ENCODE measurements around the gene FAM234B.

The FAM234B gene

DNA sequence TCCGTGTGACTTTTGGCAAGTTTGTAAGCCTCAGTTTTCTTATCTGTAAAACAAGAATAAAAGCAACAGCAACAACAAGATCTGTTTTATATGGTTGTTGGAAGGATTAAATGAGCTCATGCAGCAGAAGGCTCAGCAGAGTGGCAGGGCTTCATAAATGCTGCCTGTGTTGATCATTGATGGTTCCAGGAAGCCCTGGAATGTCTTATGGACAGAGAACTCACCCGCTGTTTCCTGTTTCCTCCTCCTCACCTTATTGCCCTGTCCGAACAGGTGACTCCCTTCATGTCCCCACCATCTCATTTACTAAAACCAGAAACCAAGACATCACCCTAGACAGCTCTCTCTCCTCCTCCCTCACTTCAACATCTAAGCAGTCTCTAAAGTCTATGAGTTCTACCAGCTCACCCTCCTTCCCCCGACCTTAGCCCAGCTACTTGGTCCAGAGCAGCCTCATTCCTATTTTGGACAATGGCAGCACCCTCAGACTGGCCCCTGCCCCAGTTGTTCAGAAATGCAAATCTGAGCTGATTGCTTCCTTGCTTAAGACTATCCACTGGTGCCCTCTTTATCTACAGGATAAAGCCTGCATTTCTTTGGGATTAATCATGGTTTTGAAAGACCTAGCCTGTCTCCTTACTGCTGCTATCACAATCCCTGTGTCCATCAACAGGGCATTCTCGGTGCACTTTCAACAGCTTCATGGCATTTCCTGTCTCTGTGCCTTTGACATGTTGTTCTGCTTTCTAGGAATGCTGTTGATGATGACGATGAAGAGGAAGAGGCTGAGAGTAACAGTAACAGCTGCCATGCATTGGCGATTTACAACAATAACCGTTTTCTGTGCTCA lies 80.7 kb downstream of the FAM234B start:
- DNase-seq: no peak

DNA sequence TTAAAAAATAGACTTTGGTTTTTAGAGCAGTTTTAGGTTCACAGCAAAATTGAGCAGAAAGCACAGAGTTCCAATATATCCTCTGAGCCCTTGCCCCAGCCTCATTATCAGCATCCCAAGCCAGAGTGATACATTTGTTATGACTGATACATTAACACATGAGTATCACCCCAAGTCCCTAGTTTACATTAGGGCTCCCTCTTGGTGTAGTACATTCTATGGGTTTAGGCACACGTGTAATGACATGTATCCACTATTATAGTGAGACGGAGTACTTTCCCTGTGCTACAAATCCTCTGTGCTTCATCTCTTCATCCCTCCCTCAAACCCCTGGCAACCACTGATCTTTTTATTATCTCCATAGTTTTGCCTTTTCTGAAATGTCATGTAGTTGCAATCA lies 81.8 kb downstream of the FAM234B start:
- no peak for DNase-seq

DNA sequence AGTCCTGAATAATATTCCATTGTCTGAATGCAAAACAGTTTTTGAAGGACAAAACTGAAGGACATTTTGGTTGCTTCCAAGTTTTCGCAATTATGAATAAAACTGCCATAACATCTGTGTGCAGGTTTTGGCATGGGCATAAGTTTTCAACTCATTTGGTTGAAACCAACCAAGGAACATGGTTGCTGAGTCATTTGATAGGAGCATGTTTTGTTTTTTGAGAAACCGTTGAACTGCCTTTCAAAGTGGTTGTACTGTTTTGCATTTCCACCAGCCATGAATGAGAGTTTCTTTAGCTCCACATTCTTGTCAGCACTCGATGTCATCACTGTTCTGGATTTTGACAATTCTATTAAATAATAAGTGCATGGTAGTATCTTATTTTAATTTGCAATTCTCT lies 82.3 kb downstream of the FAM234B start:
- no peak for DNase-seq

DNA sequence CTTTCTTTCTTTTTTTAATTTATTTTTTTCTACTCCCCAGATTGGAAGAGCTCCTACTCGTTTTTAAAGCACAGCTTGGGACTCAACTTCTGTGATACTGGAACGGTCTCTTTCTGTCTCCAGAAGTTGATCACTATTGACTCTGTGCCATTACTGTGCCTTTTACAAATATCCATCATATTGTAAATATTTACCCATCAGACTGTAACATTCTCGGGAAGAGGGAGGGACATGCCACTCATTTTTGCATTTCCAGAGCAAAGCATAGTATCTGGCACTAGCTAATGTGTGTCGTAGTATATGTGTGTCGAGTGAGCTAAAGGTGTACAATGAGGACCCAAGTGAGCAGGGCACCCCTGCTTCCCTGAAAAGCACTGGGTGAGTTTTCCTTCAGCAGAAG lies 83.3 kb downstream of the FAM234B start:
- no peak for DNase-seq

DNA sequence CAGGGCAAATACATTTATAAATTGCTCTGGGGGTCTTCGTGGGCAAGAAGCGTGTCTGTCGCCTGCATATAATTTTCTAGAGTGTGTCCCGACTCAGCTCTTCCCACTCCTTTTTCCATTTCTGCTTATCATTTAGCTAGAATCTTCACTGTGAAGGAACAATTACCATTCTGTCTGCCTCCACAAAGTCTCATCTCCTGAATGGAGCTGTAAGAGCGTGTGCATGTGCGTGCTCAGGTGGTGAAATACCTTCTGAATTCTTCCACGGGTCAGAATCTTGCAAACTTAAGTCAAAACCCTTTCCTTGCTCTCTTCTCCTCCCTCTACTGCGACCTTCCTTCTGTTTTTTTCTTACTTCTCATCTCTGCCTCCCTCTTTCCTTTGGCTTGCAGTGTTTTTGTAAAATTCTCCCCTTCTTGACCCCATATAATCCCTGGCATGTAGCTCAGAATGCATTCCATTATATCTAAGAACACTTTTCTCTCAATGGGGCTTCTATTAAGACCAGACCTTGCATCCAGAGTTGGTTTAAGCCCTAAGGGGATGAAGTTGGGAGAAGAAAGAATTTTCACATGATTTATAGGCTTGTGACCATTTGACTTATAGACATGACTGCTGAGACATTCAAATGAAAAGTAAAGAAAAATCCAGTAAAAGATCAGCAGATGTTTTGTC lies 84.2 kb downstream of the FAM234B start:
- DNase-seq: no peak

DNA sequence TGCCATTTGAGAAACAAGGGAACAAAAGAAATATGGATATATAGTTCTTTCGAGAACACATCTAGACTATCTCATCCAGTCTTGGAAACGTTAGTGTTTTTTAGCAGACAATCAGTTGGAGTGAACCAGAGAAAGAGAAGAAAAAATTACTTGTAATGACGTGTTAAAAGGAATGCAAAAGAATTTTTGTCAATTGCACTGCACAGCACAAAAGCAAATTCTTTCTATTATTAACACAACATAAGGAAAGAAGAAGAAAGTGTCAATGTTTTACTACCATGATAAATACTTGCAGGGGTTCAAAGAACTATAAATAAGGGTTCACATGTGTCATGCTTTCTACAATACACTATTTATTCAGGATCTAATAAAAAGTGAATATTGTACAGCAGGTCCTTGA lies 86.8 kb downstream of the FAM234B start:
- no peak for DNase-seq

All from KG1 (cell line).